8988T (cell line): Measurements from ENCODE around the gene AGPAT2.
A peak's percentile ranks its signal among the peaks of the same experiment; 100 is the strongest.

Experiments used
- DNase-seq: peaks from one replicate; pipeline ENCODE4 v3.0.0; 2011

Gene AGPAT2

DNA sequence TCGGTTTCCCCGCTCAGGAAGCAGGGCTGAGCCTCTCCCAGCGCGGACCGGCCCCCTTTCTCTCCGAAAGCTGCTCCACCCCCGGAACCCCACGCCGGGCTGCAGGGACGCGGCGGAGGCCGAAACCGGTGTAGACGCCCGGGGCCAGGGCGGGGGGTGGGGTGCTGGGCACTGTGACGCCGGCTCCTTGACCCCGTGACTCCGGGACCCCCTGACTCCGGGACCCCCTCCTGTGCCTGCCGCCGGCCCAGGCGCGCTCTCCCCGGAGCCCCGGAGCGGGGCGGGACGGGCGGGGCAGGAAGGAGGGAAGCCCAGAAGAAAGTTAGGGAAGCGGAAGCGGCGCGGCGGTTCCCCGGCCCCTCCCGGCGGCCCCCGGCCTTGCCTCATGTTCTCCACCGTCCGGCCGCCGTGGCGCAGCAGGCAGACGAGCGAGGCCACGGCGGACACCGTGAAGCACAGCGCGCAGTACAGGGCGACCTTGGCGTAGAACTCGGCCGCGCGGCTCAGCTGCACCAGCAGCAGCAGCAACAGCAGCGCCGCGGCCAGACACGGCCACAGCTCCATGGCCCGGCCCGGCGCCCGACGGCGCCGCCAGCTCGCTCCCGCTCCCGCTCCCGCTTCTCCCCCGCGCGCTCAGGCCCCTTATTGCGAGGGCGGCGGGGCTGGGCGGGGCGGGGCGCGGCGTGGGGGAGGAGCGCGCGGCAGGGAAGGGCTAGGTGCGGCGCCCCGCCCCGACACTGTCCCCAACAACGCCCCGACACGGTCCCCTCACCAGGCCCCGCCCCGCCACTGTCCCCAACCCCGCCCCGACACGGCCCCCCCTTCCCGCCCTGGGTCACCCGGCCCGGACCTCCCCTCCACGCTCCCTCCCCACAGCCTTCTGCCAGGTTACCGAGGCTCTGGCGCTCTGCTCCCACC, at the start of gene AGPAT2:
Gene AGPAT2, minus strand, starts transcription at position 664 of the 918 bp plus-strand sequence. Its CDS starts 100 bp downstream, at position 564.
- DNase-seq, result peak; percentile 96

DNA sequence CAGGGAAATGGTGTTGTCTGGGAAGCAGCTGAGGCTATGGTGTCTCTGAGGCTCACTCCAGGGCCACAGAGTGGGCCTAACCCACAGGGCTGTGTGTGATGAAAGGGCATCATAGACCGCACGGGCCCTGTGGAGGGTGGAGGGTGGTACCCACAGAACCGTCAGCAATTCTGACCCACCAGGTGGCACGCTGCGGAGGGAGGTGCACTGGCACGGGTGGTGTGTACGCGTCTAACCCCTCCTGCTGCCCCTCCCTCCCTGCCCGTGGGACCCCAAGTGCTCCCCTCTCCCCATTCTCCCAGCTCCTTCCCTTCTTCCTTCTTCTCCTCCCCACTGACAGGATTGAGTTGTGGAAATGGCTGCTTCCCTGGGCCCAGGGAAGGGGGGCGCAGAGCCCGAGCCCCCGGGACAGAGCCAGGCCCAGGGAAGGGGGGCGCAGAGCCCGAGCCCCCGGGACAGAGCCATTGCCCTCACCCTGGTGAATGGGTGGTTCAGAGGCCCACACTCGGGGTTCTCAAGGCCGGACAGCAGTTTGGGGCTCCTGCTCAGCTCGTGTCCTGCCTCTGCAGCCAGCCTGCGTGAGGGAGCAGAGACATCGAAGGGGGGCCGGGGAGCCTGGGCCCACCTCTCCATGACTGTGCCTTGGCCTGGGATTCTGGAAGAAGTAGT, 48.7 kb upstream of the AGPAT2 start:
- no peak for DNase-seq

- DNase-seq, result no peak
These were observed 47.7 kb upstream of the AGPAT2 start for GRCh38 chr9:136734837-136735496.

GRCh38 chr9:136733611-136734010, 46.4 kb upstream of the AGPAT2 start:
- no peak for DNase-seq

GRCh38 chr9:136732444-136733178, 45.4 kb upstream of the AGPAT2 start:
- DNase-seq, result no peak

- no peak for DNase-seq
These were observed 42.7 kb upstream of the AGPAT2 start for GRCh38 chr9:136729926-136730325.

- peak; percentile 31 for DNase-seq
These were observed 41.9 kb upstream of the AGPAT2 start for GRCh38 chr9:136729144-136729543.

DNA sequence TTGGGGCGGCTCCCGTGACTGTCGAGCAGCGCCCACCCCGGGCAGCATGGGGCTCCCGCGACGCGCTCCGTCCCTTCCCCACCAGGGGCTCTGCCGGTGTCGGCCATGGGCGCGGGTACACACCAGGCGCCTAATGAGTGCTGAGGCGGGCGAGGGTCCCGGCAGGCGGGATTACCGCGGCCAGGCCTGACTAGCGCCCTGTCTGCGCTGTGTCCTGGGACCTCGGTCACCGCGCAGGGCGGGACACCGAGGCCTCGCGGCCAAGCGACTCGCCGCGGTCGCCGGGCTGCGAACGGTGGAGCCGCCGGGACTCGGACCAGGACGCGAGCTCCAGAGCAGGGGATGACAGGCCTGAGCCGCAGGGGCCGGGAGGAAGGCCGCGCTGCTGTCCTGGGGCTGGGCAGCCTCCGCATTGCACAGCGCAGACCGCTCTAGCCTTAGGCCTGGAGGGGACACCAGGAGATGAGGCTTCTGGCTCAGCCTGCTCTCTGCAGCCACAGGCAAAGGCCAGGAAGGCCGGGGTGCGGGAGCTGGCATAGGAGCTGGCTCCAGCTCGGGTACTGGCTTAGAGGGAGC, 41.4 kb upstream of the AGPAT2 start:
- DNase-seq, result peak; percentile 69

GRCh38 chr9:136728080-136728547, 40.9 kb upstream of the AGPAT2 start:
- peak; percentile 94 for DNase-seq

GRCh38 chr9:136726631-136727191, 39.5 kb upstream of the AGPAT2 start:
- DNase-seq, result peak; percentile 62

DNA sequence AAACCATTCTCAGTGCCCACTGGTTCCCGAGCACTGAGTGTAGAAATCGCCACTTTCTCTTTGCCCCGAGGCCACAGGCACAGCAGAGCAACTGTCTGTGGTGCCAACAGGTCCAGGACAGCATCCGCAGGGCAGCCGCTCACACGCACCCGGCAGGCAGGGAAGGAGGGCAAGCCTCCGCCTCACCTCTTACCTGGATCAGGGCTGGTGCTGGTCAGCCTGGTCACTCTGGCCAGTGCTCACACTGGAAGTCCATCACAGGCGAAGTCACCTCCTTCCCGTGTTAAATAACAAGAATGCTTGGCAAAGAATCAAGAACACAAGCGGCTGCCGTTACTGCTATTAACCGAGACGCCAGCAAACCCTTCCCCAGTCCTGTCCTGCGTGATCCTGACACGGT, 38.9 kb upstream of the AGPAT2 start:
- DNase-seq, result peak; percentile 34

DNA sequence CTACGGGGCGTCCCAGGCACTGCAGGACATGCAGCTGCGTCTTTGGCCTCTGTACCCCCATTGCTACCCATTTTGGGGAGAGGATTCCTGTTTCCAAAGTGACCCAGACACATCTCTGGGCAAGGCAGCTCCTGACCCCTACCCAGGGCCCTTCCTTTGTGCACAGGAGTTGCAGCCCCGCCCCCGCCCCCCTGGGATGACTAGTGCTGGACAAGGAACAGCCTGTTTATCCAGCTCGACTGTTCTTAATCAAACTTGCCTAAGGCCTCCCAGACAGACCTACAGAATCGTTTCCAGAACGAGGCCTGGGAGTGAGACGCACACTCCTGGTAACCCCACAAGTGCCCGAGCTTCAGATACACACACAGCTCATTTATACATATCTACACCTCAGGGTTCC, 38.4 kb upstream of the AGPAT2 start:
- DNase-seq, result no peak

DNA sequence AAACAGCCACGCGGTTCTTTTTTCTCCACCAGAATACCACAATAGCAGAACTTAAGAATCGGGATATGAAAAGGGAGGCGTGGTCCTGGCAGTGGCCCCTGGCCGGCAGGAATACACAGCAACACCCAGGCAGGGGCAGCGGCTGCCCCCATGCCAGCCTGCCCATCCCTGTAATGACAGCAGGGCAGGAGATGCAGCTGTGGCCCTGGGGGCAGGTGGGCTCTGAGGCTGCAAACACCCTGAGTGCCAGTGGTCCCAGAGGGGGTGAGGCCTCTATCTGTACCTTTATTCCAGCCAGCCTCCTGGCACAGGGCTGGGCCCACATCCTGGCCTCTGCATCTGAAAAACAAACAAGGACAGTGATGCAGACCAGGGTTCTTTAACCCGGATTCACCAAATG, 37.5 kb upstream of the AGPAT2 start:
- DNase-seq, result no peak

DNA sequence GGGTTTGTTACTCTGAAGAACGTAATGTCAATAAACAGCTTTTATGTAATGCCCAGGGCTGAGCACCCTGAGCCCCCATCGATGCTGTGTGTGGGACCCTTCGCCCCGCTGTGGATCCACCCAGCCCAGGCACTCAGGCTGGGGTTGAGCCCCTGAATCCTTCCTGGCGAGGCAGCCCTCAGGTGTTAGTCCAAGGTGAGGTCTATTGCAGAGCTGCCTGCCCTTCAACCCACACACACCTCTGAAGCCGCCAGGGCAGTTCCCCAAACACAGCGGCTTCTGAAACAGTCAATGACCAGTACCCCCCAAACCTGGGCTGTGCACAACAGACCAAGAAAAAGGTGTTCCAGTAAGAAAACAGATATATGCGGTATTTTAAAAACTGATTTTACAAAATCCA, 36.7 kb upstream of the AGPAT2 start:
- no peak for DNase-seq

GRCh38 chr9:136723362-136723976, 36.2 kb upstream of the AGPAT2 start:
- DNase-seq, result no peak

GRCh38 chr9:136722969-136723356, 35.7 kb upstream of the AGPAT2 start:
- no peak for DNase-seq

DNA sequence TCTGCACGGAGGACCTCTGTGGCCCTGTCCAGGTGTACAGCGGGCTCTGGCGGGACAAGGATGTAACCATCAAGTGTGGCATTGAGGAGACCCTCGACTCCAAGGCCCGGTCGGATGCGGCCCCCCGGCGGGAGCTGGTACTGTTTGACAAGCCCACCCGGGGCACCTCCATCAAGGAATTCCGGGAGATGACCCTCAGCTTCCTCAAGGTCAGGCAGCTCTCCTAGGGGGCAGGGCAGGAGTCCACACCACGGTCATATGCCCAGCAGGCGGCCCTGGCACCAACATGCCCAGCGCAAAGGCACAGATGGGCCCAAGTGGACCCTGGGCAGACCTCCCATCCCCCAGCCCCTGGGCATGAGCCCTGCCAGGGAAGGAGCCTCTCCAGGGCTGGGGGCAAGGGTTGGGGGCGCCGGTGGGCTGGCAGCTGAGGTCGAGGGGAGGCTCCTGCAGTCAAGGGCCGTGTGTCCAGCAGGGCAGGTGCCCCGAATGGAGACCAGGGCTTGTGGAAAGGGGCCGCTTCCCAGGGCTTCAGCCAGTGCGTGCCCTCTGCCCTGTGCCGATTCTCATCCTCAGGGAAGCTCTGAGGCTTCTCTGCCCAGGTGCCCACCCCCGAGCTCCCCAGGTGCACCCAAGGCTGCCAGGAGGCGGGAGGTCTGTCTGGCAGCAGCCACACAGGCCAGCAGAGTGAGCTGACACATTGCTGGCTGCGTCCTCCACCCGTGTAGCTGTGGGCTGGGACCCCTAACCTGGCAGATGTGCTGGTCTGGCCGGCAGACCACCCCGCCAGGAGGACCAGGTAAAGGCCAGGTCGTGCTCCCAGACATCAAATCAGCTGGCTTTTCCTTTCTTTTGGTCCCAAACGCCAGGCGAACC, 35.1 kb upstream of the AGPAT2 start:
- DNase-seq, result no peak

- peak; percentile 95 for DNase-seq
These were observed 34.3 kb upstream of the AGPAT2 start for GRCh38 chr9:136721339-136722092.

DNA sequence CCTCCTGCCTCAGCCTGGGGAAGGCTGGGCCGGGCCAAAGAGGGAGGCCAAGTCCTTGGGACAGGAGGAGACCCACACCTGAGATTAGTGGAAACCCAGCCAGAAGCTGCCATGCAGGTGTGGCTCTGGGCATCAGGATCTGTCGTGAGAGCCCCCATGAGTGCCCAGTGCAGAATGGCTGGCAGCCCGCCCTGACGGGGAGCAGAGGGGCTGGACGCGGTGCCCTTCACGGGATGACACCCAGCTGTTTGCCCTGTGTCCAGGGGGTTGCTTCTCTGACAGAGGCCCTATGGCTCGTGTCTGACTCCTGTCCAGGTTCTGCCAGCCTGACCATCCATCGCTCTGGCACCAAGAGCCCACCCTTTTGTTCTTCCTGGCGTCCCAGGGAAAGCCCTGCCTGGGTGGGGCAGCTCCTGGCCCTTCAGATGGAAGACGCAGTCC, 33.7 kb upstream of the AGPAT2 start:
- DNase-seq, result no peak
